Measurements from ENCODE around the gene ZFP91.
"Not testable (repeated sequence)": the region's sequence is repeated elsewhere in the genome, so short reads cannot be mapped to it uniquely, and the experiment has no call there.

ZFP91 gene, protein sequence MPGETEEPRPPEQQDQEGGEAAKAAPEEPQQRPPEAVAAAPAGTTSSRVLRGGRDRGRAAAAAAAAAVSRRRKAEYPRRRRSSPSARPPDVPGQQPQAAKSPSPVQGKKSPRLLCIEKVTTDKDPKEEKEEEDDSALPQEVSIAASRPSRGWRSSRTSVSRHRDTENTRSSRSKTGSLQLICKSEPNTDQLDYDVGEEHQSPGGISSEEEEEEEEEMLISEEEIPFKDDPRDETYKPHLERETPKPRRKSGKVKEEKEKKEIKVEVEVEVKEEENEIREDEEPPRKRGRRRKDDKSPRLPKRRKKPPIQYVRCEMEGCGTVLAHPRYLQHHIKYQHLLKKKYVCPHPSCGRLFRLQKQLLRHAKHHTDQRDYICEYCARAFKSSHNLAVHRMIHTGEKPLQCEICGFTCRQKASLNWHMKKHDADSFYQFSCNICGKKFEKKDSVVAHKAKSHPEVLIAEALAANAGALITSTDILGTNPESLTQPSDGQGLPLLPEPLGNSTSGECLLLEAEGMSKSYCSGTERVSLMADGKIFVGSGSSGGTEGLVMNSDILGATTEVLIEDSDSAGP

DNA sequence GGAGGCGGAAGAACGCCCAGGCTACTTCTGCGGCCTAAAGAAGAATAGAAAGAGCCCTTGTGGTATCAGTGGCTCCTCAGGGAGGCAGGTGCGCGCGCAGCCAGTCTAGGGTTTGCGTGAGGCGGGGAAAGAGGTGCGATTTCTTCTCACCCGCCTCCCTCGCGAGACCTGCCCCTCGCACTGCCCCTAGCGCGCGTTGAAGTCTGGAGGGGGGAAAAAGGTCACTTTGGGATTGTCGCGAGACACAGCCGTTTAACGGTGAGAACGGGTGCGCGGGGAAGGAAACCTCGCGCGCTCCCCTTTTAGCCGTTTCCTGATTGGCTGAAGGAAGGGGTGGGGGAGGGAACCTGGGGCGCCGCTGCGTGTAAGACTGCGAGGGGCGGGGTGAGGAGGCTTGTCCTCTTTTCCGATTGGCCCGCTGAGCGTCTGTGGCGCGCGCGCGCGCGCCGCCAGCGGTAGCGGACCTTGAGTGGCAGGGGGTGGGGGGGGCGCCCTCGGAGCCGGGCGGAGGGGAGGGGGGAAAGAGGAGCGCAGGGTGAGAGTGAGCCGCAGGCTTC lies at the start of gene ZFP91:
TSS of gene ZFP91 (plus strand) at position 429 of the 557 bp plus-strand sequence. CDS start 219 bp downstream, outside the sequence.
- peak; percentile 99 for DNase-seq

- DNase-seq = no peak
Measured at GRCh38 chr11:58530236-58530635, 48.6 kb upstream of the ZFP91 start.

- DNase-seq = no peak
Measured at GRCh38 chr11:58531865-58532341, 47.0 kb upstream of the ZFP91 start.

- DNase-seq = no peak
Measured at GRCh38 chr11:58546841-58547240, 32.0 kb upstream of the ZFP91 start.

DNA sequence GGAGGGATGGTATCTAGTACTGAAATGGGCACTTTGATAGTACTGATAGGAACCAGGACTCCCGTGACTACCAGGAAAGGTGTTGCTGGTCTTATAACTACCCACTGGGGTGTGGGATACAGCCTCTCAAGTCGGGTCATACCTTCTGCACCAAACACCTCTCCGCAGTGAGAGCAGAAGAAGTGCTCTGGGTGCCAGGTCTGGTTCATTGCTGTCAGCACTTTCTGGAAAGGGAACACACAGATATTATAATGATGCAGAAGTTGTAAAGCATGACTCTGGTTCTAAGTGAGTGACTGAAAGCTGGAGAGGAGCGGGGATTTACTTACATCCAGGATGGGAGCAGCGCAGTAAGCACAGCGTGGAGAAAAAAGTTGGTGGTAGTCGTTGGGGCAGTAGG lies 29.2 kb upstream of the ZFP91 start:
- DNase-seq = no peak

- DNase-seq = no peak
Measured at GRCh38 chr11:58560842-58561241, 18.0 kb upstream of the ZFP91 start.

DNA sequence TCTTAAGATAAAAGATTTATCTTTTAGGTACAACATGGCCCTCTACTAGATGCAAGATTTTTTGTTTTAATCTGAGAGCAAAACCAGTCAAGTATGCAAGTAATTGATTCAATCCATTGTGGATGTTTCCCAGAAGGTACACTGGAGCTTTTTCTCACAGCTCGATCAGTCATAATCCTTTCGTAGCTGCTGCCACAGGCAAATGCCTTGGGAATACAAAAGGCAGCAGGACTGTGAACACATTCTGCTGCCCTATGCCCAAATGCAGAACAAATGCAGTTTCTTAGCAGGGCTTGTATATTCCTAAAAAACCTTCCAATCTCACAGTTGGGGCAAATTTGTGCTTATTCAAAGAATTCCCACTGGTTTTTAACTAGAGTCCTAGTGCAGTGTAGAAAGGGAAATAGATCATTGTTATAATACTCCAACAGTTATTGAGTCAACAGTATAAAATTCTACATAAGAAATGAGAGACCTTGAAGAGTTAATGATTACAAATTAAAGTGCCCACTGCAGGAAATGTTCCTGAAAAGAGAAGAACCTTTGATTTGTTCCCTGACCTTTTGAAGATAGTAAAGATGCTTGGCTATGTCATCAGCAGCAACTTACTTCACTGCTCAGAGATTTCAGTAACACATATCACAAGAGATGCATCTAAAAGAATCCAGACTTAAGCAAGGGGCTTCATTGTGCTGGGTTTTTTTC lies 17.3 kb upstream of the ZFP91 start:
- no peak for DNase-seq

GRCh38 chr11:58562375-58562800 lies 16.5 kb upstream of the ZFP91 start:
- DNase-seq = no peak

- DNase-seq = no peak
Measured at GRCh38 chr11:58564231-58564630, 14.6 kb upstream of the ZFP91 start.

DNA sequence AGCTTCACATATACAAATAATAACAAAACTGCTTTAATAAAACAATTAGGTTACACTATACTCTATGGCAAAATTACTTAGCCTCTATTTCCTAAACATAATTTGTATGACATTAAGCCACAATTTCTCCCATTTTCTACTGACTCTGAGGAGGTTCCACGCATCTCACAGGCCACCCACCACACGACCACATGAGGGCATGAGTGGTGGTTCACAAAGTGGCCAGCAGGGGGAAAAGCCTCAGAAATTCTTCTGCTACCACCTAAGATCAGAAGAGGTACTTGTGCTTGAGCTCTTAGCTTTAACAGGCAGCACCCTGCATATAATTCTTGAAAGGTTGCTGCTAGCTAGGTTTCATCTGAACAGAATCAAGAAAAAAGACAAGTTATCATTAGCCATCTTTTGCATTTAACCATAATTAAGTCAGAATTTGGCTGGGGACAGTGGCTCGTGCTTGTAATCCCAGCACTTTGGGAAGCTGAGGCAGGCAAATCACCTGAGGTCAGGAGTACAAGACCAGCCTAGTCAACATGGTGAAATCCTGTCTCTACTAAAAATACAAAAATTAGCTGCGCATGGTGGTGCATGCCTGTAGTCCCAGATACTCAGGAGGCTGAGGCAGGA lies 10.9 kb upstream of the ZFP91 start:
- DNase-seq = peak; percentile 54

DNA sequence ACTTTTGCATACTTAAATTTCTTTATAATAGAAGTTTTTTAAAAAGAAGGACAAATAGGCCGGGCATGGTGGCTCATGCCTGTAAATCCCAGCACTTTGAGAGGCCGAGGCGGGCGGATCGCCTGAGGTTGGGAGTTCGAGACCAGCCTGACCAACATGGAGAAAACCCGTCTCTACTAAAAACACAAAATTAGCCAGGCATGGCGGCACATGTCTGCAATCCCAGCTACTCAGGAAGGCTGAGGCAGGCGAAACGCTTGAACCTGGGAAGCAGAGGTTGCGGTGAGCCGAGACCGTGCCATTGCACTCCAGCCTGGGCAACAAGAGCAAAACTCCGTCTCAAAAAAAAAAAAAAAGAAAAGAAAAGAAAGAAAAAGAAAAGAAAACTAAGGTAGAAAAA lies 6.0 kb upstream of the ZFP91 start:
- DNase-seq = not testable (repeated sequence)

DNA sequence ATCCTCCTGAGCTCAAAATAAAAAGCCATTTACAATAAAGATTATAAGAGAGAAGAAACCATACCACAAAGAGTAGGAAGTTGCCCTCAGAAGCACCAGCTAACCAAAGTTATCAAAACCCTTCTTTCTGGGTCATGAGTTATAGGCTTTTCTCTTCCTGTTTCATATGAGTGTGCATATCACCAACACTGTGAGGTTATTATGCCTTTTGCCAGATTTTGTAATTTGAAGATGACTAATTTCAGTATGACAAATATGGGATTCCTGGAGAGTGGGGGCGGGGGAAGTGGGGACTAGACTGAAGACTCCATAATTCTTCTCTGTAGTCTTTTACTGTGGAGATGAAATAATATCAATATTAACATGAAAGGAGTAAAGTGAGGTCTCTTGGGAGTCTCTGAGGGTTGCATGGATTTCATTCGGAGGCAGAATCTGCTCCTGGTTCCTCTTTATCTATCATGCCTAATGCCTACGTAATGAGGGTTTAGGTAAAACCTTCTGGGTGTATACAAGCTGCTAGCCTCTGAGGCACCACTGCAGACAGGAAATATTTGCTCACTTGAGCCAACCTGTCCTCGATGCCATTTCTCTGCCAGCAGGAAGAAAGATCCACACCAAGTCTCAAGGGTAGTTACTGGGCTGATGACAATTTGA lies 5.3 kb upstream of the ZFP91 start:
- DNase-seq = peak; percentile 88

- DNase-seq = peak; percentile 75
Measured at GRCh38 chr11:58574881-58575280, 4.0 kb upstream of the ZFP91 start.

GRCh38 chr11:58575377-58576020 lies 3.4 kb upstream of the ZFP91 start, which contains the start of gene LPXN:
Gene LPXN (minus strand): TSS chr11:58575856. CDS start chr11:58575772, 84 bp downstream.
- peak; percentile 70 for DNase-seq

DNA sequence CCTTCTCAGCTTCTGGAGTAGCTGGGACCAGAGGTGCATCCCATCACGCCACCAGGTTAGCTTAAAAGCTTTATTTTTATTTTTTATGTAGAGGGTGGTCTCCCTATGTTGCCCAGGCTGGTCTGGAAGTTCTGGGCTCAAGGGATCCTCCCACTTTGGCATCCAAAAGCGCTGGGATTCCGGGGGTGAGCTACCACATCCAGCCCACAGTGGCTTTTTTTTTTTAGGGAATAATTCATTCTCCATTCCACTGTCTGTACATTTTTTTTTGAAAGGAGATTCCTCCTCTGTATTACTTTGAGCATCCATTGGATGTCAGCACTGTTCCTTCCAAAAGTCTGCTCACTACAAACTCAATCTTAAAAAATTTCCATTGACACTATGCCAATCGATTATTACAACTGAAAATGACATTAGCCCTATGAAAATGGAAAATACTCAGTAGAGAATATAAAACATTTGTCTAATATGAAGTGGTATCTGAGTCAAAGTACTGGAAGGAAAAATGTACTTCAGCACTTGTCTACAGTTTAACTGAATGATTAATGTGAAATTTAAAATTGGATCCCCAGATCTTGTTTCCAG lies 1.9 kb upstream of the ZFP91 start:
- DNase-seq = peak; percentile 57

GRCh38 chr11:58577555-58578135 lies 1.2 kb upstream of the ZFP91 start:
- DNase-seq = peak; percentile 91

DNA sequence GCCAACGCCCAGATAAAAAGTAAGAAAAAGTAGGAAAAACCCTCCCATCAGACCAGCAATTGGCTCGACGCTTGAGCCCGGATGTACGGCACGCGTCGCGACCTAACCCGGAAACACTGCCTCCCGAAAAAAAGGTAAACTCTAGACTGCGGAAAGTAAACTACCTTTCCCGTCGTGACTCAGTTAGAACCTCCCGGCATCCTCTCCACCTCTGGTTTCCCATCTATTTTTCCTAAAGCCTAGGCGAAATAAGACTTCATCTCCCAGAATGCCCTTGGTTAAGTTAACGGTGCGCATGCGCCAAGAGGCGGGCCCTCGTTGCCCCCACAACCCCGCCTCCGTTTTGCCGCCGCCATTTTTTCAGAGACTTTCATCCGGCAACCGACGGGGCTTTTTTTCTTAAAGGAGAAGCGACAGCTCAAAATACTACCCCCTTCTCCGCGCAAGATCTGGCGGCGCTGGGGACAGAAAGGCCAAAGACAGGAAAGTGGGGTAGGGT lies 678 bp upstream of the ZFP91 start:
- DNase-seq = peak; percentile 99

- DNase-seq = peak; percentile 93
Measured at GRCh38 chr11:58579192-58580129, 598 bp downstream of the ZFP91 start.

GRCh38 chr11:58580311-58580710 lies 1.4 kb downstream of the ZFP91 start:
- DNase-seq = no peak
